ENCODE measurements around the gene UBB. TPM values are rescaled to one million over a fixed set of nuclear protein-coding genes. Genes with fewer than 3 reads are reported as not detected.
"Not testable (repeated sequence)": the region's sequence is repeated elsewhere in the genome, so short reads cannot be mapped to it uniquely, and the experiment has no call there.

The UBB gene
- total and polyA plus RNA-seq, 2 of the 4 experiments (the other 2 are of a cell fraction) = 2,561 to 4,283 TPM

DNA sequence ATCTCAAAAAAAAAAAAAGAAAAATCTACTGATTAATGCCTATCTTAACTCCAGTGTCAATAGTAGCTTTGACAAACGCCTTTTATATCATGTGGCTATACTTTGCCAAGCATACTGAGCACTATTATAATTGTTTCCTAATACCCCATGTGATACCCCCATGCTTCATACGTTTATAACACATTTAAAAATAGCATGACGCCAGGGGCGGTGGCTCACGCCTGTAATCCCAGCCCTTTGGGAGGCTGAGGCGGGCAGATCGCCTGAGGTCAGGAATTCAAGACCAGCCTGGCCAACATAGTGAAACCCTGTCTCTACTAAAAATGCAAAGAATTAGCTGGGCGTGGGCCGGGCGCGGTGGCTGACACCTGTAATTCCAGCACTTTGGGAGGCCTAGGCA is 11.6 kb downstream of the UBB start:
- 100% methylated on average over 4 of the region's 11 CpGs; no CpG with 5 or more reads in 1 of the 2 experiments for WGBS, 2 experiments (ENCODE audit: extremely low coverage in 2 of 2, insufficient read length in 1 of 2)
- CTCF ChIA-PET; H3K27ac ChIP-seq (ENCODE audit: insufficient read depth, low read length); H3K9ac ChIP-seq (ENCODE audit: low read depth, low read length); H4K91ac ChIP-seq (ENCODE audit: insufficient read depth, low read depth, low read length); H2AK9ac ChIP-seq (replicated peaks; ENCODE audit: low read depth, low read length, poor library complexity); POLR2A ChIA-PET (ENCODE audit: unreplicated experiment); H3K4me2 ChIP-seq (ENCODE audit: low read depth, low read length); H3K4me1 ChIP-seq (ENCODE audit: control insufficient read depth, insufficient read depth, low read length); H3K18ac ChIP-seq (ENCODE audit: low read depth, low read length); H2AK5ac ChIP-seq (ENCODE audit: low read depth, low read length); H3K14ac ChIP-seq (replicated peaks; ENCODE audit: low read depth, low read length); H3K4ac ChIP-seq (ENCODE audit: low read depth, low read length); H2BK15ac ChIP-seq (ENCODE audit: low read depth, low read length); H2BK20ac ChIP-seq (ENCODE audit: low read depth, low read length); intact Hi-C loops (cut with micrococcal nuclease); H4K20me1 ChIP-seq (ENCODE audit: insufficient read depth, low read length); H3K79me1 ChIP-seq (ENCODE audit: low read depth in 1 of 2, low read length in 2 of 2); H3K23ac ChIP-seq (ENCODE audit: low read depth, low read length); H4K8ac ChIP-seq (ENCODE audit: low read depth in 2 of 2, low read length in 2 of 2); H3K27me3 ChIP-seq (ENCODE audit: control insufficient read depth, insufficient read depth, low read length); in situ Hi-C loops (cut with MboI; ENCODE audit: low sequenced_read_pairs); H3K36me3 ChIP-seq (ENCODE audit: control insufficient read depth, insufficient read depth, low read length); H4K5ac ChIP-seq (ENCODE audit: low read depth, low read length); H2BK120ac ChIP-seq (ENCODE audit: low read depth, low read length); H3K9me1 ChIP-seq (ENCODE audit: insufficient read depth, low read length); DNase-seq; H3K9me3 ChIP-seq (ENCODE audit: control insufficient read depth, insufficient read depth, low read length); H2BK5ac ChIP-seq (ENCODE audit: low read depth, low read length, poor library complexity, severe bottlenecking); H3K56ac ChIP-seq (ENCODE audit: extremely low read depth, insufficient read depth, low read length); BruUV-seq (replicated peaks); H3K4me3 ChIP-seq (ENCODE audit: insufficient read depth, low read depth, low read length); ATAC-seq (ENCODE audit: low read depth); dilution Hi-C loops (cut with HindIII; ENCODE audit: low sequenced_read_pairs, unreplicated experiment); H2AFZ ChIP-seq (replicated peaks; ENCODE audit: low read length, poor library complexity): not testable (repeated sequence)

DNA sequence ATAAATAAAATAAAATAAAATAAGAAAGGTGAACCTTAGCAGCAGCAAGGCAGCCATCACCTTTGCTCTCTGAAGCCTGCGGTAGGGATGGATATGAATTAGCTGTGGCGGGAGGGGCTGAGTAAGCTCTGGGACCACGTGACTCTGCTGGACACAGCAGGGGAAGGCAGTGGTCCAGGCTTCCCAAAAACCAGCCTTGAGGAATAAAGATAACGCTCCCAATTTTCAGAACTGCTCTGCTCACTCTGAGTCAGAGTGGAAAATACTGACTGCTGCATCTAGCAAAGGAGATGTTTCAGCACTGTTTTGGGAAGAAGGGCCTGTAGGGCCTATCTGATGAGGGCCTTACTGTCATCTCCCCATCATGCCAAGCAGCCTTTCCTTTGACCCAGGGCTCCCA is 15.0 kb downstream of the UBB start:
- intact Hi-C loops (cut with micrococcal nuclease); H4K91ac ChIP-seq (ENCODE audit: insufficient read depth, low read depth, low read length); H3K4ac ChIP-seq (ENCODE audit: low read depth, low read length); H3K14ac ChIP-seq (replicated peaks; ENCODE audit: low read depth, low read length); BruUV-seq (replicated peaks); H2AK9ac ChIP-seq (replicated peaks; ENCODE audit: low read depth, low read length, poor library complexity); H2BK120ac ChIP-seq (ENCODE audit: low read depth, low read length); H3K9me3 ChIP-seq (ENCODE audit: control insufficient read depth, insufficient read depth, low read length); H3K4me3 ChIP-seq (ENCODE audit: insufficient read depth, low read depth, low read length); H3K27me3 ChIP-seq (ENCODE audit: control insufficient read depth, insufficient read depth, low read length); H3K56ac ChIP-seq (ENCODE audit: extremely low read depth, insufficient read depth, low read length); H2AFZ ChIP-seq (replicated peaks; ENCODE audit: low read length, poor library complexity); H4K8ac ChIP-seq (ENCODE audit: low read depth in 2 of 2, low read length in 2 of 2); H3K79me1 ChIP-seq (ENCODE audit: low read depth in 1 of 2, low read length in 2 of 2); H3K9me1 ChIP-seq (ENCODE audit: insufficient read depth, low read length); H3K18ac ChIP-seq (ENCODE audit: low read depth, low read length); CTCF ChIA-PET; H3K4me1 ChIP-seq (ENCODE audit: control insufficient read depth, insufficient read depth, low read length); H3K4me2 ChIP-seq (ENCODE audit: low read depth, low read length); H4K20me1 ChIP-seq (ENCODE audit: insufficient read depth, low read length); POLR2A ChIA-PET (ENCODE audit: unreplicated experiment); dilution Hi-C loops (cut with HindIII; ENCODE audit: low sequenced_read_pairs, unreplicated experiment); H2AK5ac ChIP-seq (ENCODE audit: low read depth, low read length); ATAC-seq (ENCODE audit: low read depth); H2BK15ac ChIP-seq (ENCODE audit: low read depth, low read length); H3K9ac ChIP-seq (ENCODE audit: low read depth, low read length); H3K36me3 ChIP-seq (ENCODE audit: control insufficient read depth, insufficient read depth, low read length); in situ Hi-C loops (cut with MboI; ENCODE audit: low sequenced_read_pairs); H2BK5ac ChIP-seq (ENCODE audit: low read depth, low read length, poor library complexity, severe bottlenecking); DNase-seq; H3K23ac ChIP-seq (ENCODE audit: low read depth, low read length); H3K27ac ChIP-seq (ENCODE audit: insufficient read depth, low read length); H4K5ac ChIP-seq (ENCODE audit: low read depth, low read length); H2BK20ac ChIP-seq (ENCODE audit: low read depth, low read length): not testable (repeated sequence)
- WGBS, 2 experiments (ENCODE audit: extremely low coverage in 2 of 2, insufficient read length in 1 of 2) = no CpG with 5 or more reads among the region's 4 CpGs
